A549 (cell line): Measurements from ENCODE around the gene C10orf90.

ENCODE experiments used
- CHD2 ChIP-seq: fragments of 150-350 bp; IDR thresholded peaks from 2 replicates; pipeline ENCODE4 v1.6.1; 2014; ENCODE audit warnings: low read length; ENCODE audit not compliant: partially characterized antibody
- PHF8 ChIP-seq: fragments of 200-600 bp; sonication (generic); IDR thresholded peaks from 2 replicates; pipeline ENCODE4 v1.6.1; 2016; ENCODE audit warnings: low read depth, mild to moderate bottlenecking, antibody characterized with exemption, moderate library complexity, borderline replicate concordance
- POLR2A ChIP-seq: IDR thresholded peaks from 2 replicates; pipeline ENCODE4 v1.6.1; 2012; ENCODE audit warnings: mild to moderate bottlenecking, low read length
- RFX5 ChIP-seq: fragments of 450-650 bp; IDR thresholded peaks from 2 replicates; pipeline ENCODE4 v1.7.1; 2014; ENCODE audit warnings: antibody characterized with exemption, mild to moderate bottlenecking, moderate library complexity
- ZNF302 ChIP-seq: fragments of 250-450 bp; sonication (Bioruptor Pico); IDR thresholded peaks from 2 replicates; pipeline ENCODE4 v1.9.0; 2021; ENCODE audit warnings: inconsistent platforms, mild to moderate bottlenecking, moderate library complexity
- TF ChIP-seq, protein P1 (sequence below): fragments of >200 bp; sonication (Bioruptor Twin); formaldehyde crosslinking; IDR thresholded peaks from 3 replicates; pipeline ENCODE4 v1.5.1; 2016

DNA sequence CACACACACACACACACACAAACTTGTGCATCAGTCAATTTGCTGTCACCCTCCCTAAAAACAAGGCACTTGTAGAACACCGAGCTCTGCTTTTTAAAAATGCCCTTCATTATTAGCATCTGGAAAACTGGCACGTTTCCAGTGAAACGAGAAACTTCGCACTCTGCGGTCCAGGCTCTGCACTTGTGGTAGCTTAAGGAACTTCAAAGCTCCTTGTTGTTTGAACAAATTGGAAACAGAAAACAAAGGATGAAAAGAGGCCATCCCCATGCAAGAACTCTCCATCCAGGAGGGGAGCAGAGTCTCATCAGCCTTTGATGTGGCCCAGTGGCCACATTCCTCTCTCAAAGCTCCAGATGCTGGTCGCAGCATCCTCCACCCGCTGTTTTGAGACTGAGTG lies 105.1 kb downstream of the C10orf90 start:
- TF ChIP-seq PHF8 (no peak), RFX5 (no peak), POLR2A (no peak), ZNF302 (no peak), CHD2 (no peak)
- TF ChIP-seq, protein P1, sequence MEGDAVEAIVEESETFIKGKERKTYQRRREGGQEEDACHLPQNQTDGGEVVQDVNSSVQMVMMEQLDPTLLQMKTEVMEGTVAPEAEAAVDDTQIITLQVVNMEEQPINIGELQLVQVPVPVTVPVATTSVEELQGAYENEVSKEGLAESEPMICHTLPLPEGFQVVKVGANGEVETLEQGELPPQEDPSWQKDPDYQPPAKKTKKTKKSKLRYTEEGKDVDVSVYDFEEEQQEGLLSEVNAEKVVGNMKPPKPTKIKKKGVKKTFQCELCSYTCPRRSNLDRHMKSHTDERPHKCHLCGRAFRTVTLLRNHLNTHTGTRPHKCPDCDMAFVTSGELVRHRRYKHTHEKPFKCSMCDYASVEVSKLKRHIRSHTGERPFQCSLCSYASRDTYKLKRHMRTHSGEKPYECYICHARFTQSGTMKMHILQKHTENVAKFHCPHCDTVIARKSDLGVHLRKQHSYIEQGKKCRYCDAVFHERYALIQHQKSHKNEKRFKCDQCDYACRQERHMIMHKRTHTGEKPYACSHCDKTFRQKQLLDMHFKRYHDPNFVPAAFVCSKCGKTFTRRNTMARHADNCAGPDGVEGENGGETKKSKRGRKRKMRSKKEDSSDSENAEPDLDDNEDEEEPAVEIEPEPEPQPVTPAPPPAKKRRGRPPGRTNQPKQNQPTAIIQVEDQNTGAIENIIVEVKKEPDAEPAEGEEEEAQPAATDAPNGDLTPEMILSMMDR, result no peak
